PC-9 (cell line): ENCODE data around the gene GRB2. TPM values are rescaled to one million over a fixed set of nuclear protein-coding genes. Genes with fewer than 3 reads are reported as not detected.

Experiments
- BruUV-seq: library from RNA; stranded (reverse); fragments of 400-500 nt; replicated peaks from 2 replicates; lab custom pipeline; 2021; lab: Mats Ljungman, UMichigan
- CTCF ChIA-PET: fragments of 300-600 bp; sonication (Branson Sonifier 250); formaldehyde crosslinking; loops from one replicate; lab custom pipeline; 2022; ENCODE audit warnings: antibody characterized with exemption; lab: Charles Lee
- POLR2A ChIA-PET: fragments of 300-600 bp; sonication (Branson Sonifier 250); formaldehyde crosslinking; loops from one replicate; lab custom pipeline; 2022; ENCODE audit warnings: antibody characterized with exemption; ENCODE audit not compliant: unreplicated experiment; lab: Charles Lee
- DNase-seq, 2 experiments: peaks; one replicate each; pipeline versions ENCODE4 v3.0.0 to v3.0.0-alpha.2; 2015 to 2022; ENCODE audit warnings: mixed read lengths in 1 of 2
- H2AFZ ChIP-seq: fragments of 200-600 bp; sonication (generic); 2 replicates; pipeline ENCODE4 v1.8.1; 2017; ENCODE audit warnings: antibody characterized with exemption
- H3F3A ChIP-seq: fragments of 200-600 bp; sonication (generic); 2 replicates; pipeline ENCODE4 v1.8.1; 2017; ENCODE audit warnings: antibody characterized with exemption, mild to moderate bottlenecking, low read depth; ENCODE audit not compliant: insufficient read depth
- H3K27ac ChIP-seq: fragments of 200-600 bp; sonication (generic); 2 replicates; pipeline ENCODE4 v1.6.1; 2016; ENCODE audit warnings: mixed run types
- H3K27me3 ChIP-seq: fragments of 200-600 bp; sonication (generic); 2 replicates; pipeline ENCODE4 v1.6.1; 2016; ENCODE audit warnings: low read depth, mixed run types; ENCODE audit not compliant: insufficient read depth
- H3K36me3 ChIP-seq: fragments of 200-600 bp; sonication (generic); 2 replicates; pipeline ENCODE4 v1.6.1; 2016; ENCODE audit warnings: low read depth, mixed run types
- H3K4me1 ChIP-seq: fragments of 200-600 bp; sonication (generic); replicated peaks from 2 replicates; pipeline ENCODE4 v1.6.1; 2016; ENCODE audit warnings: mixed run types; ENCODE audit not compliant: insufficient read depth
- H3K4me2 ChIP-seq: fragments of 200-600 bp; sonication (generic); 2 replicates; pipeline ENCODE4 v1.6.1; 2017; ENCODE audit warnings: mixed run types
- H3K4me3 ChIP-seq: fragments of 200-600 bp; sonication (generic); 2 replicates; pipeline ENCODE4 v1.6.1; 2016; ENCODE audit warnings: mixed run types
- H3K79me2 ChIP-seq: fragments of 200-600 bp; sonication (generic); 2 replicates; pipeline ENCODE4 v1.6.1; 2017; ENCODE audit warnings: low read depth, mixed run types
- H3K9me2 ChIP-seq: fragments of 200-600 bp; sonication (generic); 2 replicates; pipeline ENCODE4 v1.8.1; 2017; ENCODE audit warnings: mild to moderate bottlenecking; ENCODE audit not compliant: insufficient read depth
- H3K9me3 ChIP-seq: fragments of 200-600 bp; sonication (generic); 2 replicates; pipeline ENCODE4 v1.8.1; 2016; ENCODE audit warnings: low read depth; ENCODE audit not compliant: insufficient read depth
- H4K20me1 ChIP-seq: fragments of 200-600 bp; sonication (generic); 2 replicates; pipeline ENCODE4 v1.8.1; 2017; ENCODE audit not compliant: insufficient read depth
- EZH2 ChIP-seq: fragments of 200-600 bp; sonication (generic); IDR thresholded peaks from 2 replicates; pipeline ENCODE4 v1.8.0; 2017; ENCODE audit warnings: antibody characterized with exemption, low read depth
- intact Hi-C: fragments of 100-400 bp; cut with micrococcal nuclease; formaldehyde crosslinking; loops from one replicate; pipeline ENCODE4 v1.10.0; 2022; ENCODE audit not compliant: unreplicated experiment
- total RNA-seq: library from RNA; stranded (reverse); gene quantifications from 2 replicates; pipeline ENCODE4 v1.2.3, GENCODE V29; 2021
- TF ChIP-seq, protein P1 (sequence below): fragments of 200-600 bp; sonication (generic); conservative IDR thresholded peaks from 2 replicates; pipeline ENCODE4 v1.6.1; 2017; ENCODE audit warnings: mixed run types, antibody characterized with exemption, mild to moderate bottlenecking, moderate library complexity

GRB2 gene
- total RNA-seq, 1 experiment from 2014 or later, result 75.3 TPM

- no peak overlapping the region for H3K4me3 ChIP-seq
- peaks cover 87% of the 10 kb centered on the region for H3K79me2 ChIP-seq
- no peaks in the 10 kb centered on the region for H3K36me3 ChIP-seq
- no peaks in the 10 kb centered on the region for H3K27me3 ChIP-seq
- no TSS peak for BruUV-seq
- intact Hi-C loops, result no loop called here
- peaks cover 10% of the 10 kb centered on the region for H3F3A ChIP-seq
- peaks cover 46% of the 10 kb centered on the region for H3K4me1 ChIP-seq
- CTCF ChIA-PET, result no interaction called here
- no peak for TF ChIP-seq EZH2
- TF ChIP-seq, protein P1, sequence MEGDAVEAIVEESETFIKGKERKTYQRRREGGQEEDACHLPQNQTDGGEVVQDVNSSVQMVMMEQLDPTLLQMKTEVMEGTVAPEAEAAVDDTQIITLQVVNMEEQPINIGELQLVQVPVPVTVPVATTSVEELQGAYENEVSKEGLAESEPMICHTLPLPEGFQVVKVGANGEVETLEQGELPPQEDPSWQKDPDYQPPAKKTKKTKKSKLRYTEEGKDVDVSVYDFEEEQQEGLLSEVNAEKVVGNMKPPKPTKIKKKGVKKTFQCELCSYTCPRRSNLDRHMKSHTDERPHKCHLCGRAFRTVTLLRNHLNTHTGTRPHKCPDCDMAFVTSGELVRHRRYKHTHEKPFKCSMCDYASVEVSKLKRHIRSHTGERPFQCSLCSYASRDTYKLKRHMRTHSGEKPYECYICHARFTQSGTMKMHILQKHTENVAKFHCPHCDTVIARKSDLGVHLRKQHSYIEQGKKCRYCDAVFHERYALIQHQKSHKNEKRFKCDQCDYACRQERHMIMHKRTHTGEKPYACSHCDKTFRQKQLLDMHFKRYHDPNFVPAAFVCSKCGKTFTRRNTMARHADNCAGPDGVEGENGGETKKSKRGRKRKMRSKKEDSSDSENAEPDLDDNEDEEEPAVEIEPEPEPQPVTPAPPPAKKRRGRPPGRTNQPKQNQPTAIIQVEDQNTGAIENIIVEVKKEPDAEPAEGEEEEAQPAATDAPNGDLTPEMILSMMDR, result no peak
- no peak overlapping the region; the same call in 1 of the 2 replicates for H3K27ac ChIP-seq
- no peaks in the 10 kb centered on the region for H3K9me3 ChIP-seq
- no peak overlapping the region for H3K4me2 ChIP-seq
- H3K9me2 ChIP-seq, result no peaks in the 10 kb centered on the region
- DNase-seq, result no peak
- no peak overlapping the region for H2AFZ ChIP-seq
- H4K20me1 ChIP-seq, result peaks cover 15% of the 10 kb centered on the region
- POLR2A ChIA-PET, result no interaction called here
These were observed 44.1 kb downstream of the GRB2 start for GRCh38 chr17:75361344-75361743.

- Histone ChIP-seq H3K27ac (no peak overlapping the region), H3K4me2 (no peak overlapping the region), H2AFZ (no peak overlapping the region), H3F3A (peaks cover 8% of the 10 kb centered on the region; the same call in 1 of the 2 replicates), H3K27me3 (no peaks in the 10 kb centered on the region), H3K9me3 (no peaks in the 10 kb centered on the region), H3K4me1 (peaks cover 12% of the 10 kb centered on the region; the same call in 1 of the 2 replicates), H3K79me2 (peaks cover 53% of the 10 kb centered on the region), H4K20me1 (peaks cover 9% of the 10 kb centered on the region), H3K4me3 (no peak overlapping the region), H3K9me2 (no peaks in the 10 kb centered on the region), H3K36me3 (no peaks in the 10 kb centered on the region)
- no peak for DNase-seq
- ChIA-PET POLR2A (no interaction called here), CTCF (interaction anchor here (0.5 to 1.2 kb wide), 3 partner anchors 34 to 78 kb away, joined by 3 to 10 read pairs (median 8); no protein-coding TSS in a partner anchor)
- BruUV-seq, result no TSS peak
- intact Hi-C loops, result no loop called here
- TF ChIP-seq EZH2, result no peak
- TF ChIP-seq, protein P1, result no peak
These were observed 49.1 kb downstream of the GRB2 start for GRCh38 chr17:75356260-75356937.

GRCh38 chr17:75353176-75353575 is 52.3 kb downstream of the GRB2 start:
- Histone ChIP-seq H3K4me3 (no peak overlapping the region), H3K79me2 (peaks cover 46% of the 10 kb centered on the region), H3K9me2 (no peaks in the 10 kb centered on the region), H3F3A (peaks cover 8% of the 10 kb centered on the region), H3K9me3 (no peaks in the 10 kb centered on the region), H3K36me3 (no peaks in the 10 kb centered on the region), H3K4me1 (no peaks in the 10 kb centered on the region), H4K20me1 (peaks cover 23% of the 10 kb centered on the region), H3K4me2 (no peak overlapping the region), H3K27ac (no peak overlapping the region), H2AFZ (no peak overlapping the region), H3K27me3 (no peaks in the 10 kb centered on the region)
- no TSS peak for BruUV-seq
- TF ChIP-seq, protein P1, result no peak
- no peak for TF ChIP-seq EZH2
- DNase-seq, result no peak
- POLR2A ChIA-PET, result no interaction called here
- CTCF ChIA-PET, result no interaction called here
- intact Hi-C loops, result no loop called here
